Aorta (tissue), 5 donors: Measurements from ENCODE around the gene CD82. TPM values are rescaled to one million over a fixed set of nuclear protein-coding genes. Genes with fewer than 3 reads are reported as not detected.
A peak's percentile ranks its signal among the peaks of the same experiment; 100 is the strongest.

ENCODE experiments used
- ATAC-seq: fragments of 200-7000 bp; cut with Tn5 transposase; one replicate; pipeline ENCODE4 v1.9.1; 2022; ENCODE audit warnings: moderate library complexity; ENCODE audit not compliant: low FRiP score
- DNase-seq, 2 donors: peaks; one replicate each; pipeline ENCODE4 v3.0.0-alpha.2; 2020
- H3K27ac ChIP-seq, 2 donors: one replicate each; pipeline ENCODE4 v1.5.1; 2013; ENCODE audit warnings: low read length in 2 of 2, mild to moderate bottlenecking in 2 of 2, moderate library complexity in 2 of 2, control low read depth in 1 of 2, inconsistent platforms in 1 of 2, low read depth in 1 of 2
- H3K27me3 ChIP-seq, 2 donors: one replicate each; pipeline ENCODE4 v1.6.1; 2013; ENCODE audit warnings: control low read depth in 1 of 2, low read length in 1 of 2, mild to moderate bottlenecking in 1 of 2, moderate library complexity in 1 of 2; ENCODE audit not compliant: insufficient read depth in 2 of 2, control insufficient read depth in 1 of 2
- H3K36me3 ChIP-seq, 2 donors: one replicate each; pipeline ENCODE4 v1.6.1; 2013; ENCODE audit warnings: control low read depth in 1 of 2, low read length in 1 of 2, mild to moderate bottlenecking in 1 of 2; ENCODE audit not compliant: insufficient read depth in 2 of 2, control insufficient read depth in 1 of 2
- H3K4me1 ChIP-seq, 2 donors: one replicate each; pipeline ENCODE4 v1.6.1; 2013; ENCODE audit warnings: low read length in 2 of 2, control low read depth in 1 of 2, mild to moderate bottlenecking in 1 of 2, moderate library complexity in 1 of 2; ENCODE audit not compliant: insufficient read depth in 2 of 2, control insufficient read depth in 1 of 2
- H3K4me3 ChIP-seq, 2 donors: one replicate each; pipeline ENCODE4 v1.5.1; 2013; ENCODE audit warnings: low read length in 2 of 2, control low read depth in 1 of 2, mild to moderate bottlenecking in 1 of 2
- H3K9me3 ChIP-seq: one replicate; pipeline ENCODE4 v1.6.1; 2013; ENCODE audit warnings: mild to moderate bottlenecking, low read length; ENCODE audit not compliant: control insufficient read depth
- WGBS, 2 donors: extraction: QIAGEN DNeasy Blood & Tissue Kit; methylation state at CpG; one replicate each; pipeline ENCODE4 v1.1.7; 2013; 5-methylcytosine and 5-hydroxymethylcytosine counted together
- intact Hi-C, 2 donors: fragments of 100-400 bp; cut with DNase I; formaldehyde crosslinking; loops; one replicate each; pipeline versions ENCODE4 v1.14.2 to v1.15.0; 2022
- polyA plus RNA-seq, 2 donors: library from polyadenylated mRNA; stranded (reverse); fragments of 200-250 nt; gene quantifications; one replicate each; pipeline ENCODE4 v1.2.3, GENCODE V29; 2013
- total RNA-seq, 2 donors: library from RNA; stranded (reverse); fragmentation: NEBNext Ultra II Directional; extraction: Animal tissue kit (Norgen Biotek cat#: 25700); gene quantifications; one replicate each; pipeline ENCODE4 v1.2.1, GENCODE V29; 2021
- donor health status: healthy with polysubstance abuse.
- donor health status: Bipolar disorder and iron deficiency.
- donor health status: DM: no; HTN: no; CAD: no.
- donor health status: DM: no; HTN: no; CAD: no.
- donor health status: DM: yes; HTN: yes; CAD: no.

Gene CD82
- total and polyA plus RNA-seq, 4 donors = 21.0 to 64.6 (median 46.1) TPM

DNA sequence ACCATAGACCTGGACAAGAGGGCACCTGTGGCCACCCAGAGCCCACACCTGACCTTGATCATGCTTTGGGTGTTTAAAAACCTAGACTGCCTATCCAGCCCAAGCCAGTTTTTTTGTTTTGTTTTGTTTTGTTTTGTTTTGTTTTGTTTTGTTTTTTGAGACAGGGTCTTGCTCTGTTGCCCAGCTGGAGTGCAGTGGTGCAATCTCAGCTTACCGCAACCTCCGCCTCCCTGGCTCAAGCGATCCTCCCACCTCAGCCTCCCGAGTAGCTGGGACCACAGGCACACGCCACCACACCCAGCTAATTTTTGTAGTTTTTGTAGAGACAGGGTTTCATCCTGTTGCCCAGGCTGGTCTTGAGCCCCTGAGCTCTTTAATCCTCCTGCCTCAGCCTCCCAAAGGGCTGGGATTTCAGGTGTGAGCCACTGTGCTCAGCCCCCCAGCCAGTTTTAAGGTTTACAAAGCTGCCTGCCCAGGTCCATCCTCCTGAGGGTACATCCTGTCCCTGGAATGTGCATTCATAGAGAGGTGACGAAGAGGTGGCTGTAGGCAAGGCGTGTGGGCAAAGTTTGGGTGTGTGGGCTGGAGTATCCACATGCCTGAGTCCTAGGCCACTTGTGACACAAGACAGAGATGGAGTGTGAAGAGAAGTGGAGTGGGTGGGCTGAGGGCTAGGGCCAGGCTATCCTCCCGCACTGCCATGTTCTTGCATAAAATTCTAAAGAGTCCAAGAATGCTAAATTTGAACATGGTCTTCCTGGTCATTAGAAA is 3.3 kb upstream of the CD82 start:
- Histone ChIP-seq H3K9me3 (no peaks in the 10 kb centered on the region), H3K36me3 (no peaks in the 10 kb centered on the region), H3K4me1 (no peaks in the 10 kb centered on the region), H3K27me3 (no peaks in the 10 kb centered on the region), H3K27ac (no peak overlapping the region), H3K4me3 (no peak overlapping the region)
- DNase-seq (peak in 1 of 2 donors; percentile 37), ATAC-seq (no peak)
- intact Hi-C loops = loop anchor here (5.0 to 10.0 kb wide), 2 partner anchors 350 to 533 kb away; no protein-coding TSS in a partner anchor
- WGBS, 2 donors = 97 to 98% methylated on average over 8 of the region's 8 CpGs

DNA sequence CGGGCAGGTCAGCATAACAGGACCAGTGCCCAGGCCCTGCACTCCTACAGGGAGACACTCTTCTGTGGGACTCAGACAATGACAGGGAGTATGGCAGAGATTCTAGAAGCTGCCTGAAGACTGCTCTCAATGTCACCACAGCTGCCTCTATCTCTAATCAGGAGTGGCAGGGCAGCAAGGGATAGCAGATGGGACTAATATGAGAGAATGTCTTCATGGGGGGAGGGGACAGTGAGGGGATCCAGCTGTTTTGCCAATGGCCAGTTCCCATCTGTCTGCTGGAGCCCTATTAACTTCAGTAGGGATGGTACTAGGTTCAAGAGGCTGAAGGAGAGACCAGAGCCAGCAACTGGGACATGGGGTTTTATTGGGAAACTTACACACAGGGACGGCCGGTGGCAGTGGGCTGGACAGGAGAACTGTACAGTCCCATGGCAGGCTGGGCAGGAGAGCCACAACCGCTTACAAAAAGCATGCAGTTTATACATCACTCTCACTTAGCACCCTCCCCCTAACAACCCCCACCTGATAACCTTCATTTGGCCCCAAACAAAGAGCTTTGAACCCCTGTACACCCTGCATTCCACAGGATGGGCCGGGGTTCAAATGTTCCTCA is 2.5 kb upstream of the CD82 start:
- H3K4me3 ChIP-seq = no peak overlapping the region
- no peaks in the 10 kb centered on the region for H3K4me1 ChIP-seq
- no peak overlapping the region for H3K27ac ChIP-seq
- no peak for ATAC-seq
- DNase-seq = peak in 1 of 2 donors; percentile 64
- no peaks in the 10 kb centered on the region for H3K36me3 ChIP-seq
- no peaks in the 10 kb centered on the region for H3K27me3 ChIP-seq
- intact Hi-C loops = loop anchor here (5.0 to 10.0 kb wide), 2 partner anchors 349 to 532 kb away; no protein-coding TSS in a partner anchor
- H3K9me3 ChIP-seq = no peaks in the 10 kb centered on the region
- 94 to 96% methylated on average over 5 of the region's 5 CpGs for WGBS, 2 donors

- H3K9me3 ChIP-seq = no peaks in the 10 kb centered on the region
- no peaks in the 10 kb centered on the region for H3K36me3 ChIP-seq
- WGBS, 2 donors = 51 to 52% methylated on average over 6 of the region's 6 CpGs
- no peak for ATAC-seq
- H3K27ac ChIP-seq = peak overlapping the region; percentile 88 to 90
- H3K4me3 ChIP-seq = no peak overlapping the region
- H3K27me3 ChIP-seq = no peaks in the 10 kb centered on the region
- peak in 1 of 2 donors; percentile 2 for DNase-seq
- intact Hi-C loops = loop anchor here (2.0 to 10.0 kb wide), 3 partner anchors 49 to 531 kb away; no protein-coding TSS in a partner anchor
- no peaks in the 10 kb centered on the region for H3K4me1 ChIP-seq
Measured at GRCh38 chr11:44563711-44564110, 1.8 kb upstream of the CD82 start.

DNA sequence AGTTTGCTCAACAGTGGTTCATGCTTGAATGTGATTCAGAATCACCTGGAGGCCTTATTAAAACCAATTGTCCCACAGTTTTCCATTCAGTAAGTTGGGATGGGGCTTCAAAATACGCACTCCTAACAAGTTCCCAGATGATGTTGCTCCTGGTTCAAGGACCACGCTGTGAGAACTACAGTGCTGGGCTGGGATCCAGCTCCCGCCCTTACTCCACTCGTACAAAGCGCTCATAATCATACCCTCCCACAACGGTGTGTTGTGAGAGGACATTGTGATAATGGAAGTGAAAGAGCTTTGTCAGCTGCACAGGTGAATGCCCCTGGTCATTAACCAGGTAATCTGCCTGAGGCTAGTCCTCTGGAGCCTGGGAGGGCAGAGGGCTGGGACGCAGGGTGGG is 1.3 kb upstream of the CD82 start:
- no peaks in the 10 kb centered on the region for H3K27me3 ChIP-seq
- H3K9me3 ChIP-seq = no peaks in the 10 kb centered on the region
- intact Hi-C loops = loop anchor here (2.0 to 10.0 kb wide), 3 partner anchors 49 to 531 kb away; no protein-coding TSS in a partner anchor
- 32 to 33% methylated on average over 7 of the region's 7 CpGs for WGBS, 2 donors
- H3K27ac ChIP-seq = peak overlapping the region; percentile 88 to 90
- no peaks in the 10 kb centered on the region for H3K36me3 ChIP-seq
- H3K4me3 ChIP-seq = no peak overlapping the region
- ATAC-seq = no peak
- DNase-seq = no peak
- no peaks in the 10 kb centered on the region for H3K4me1 ChIP-seq

GRCh38 chr11:44564670-44565210 is 723 bp upstream of the CD82 start:
- Histone ChIP-seq H3K27me3 (no peaks in the 10 kb centered on the region), H3K36me3 (no peaks in the 10 kb centered on the region), H3K4me1 (no peaks in the 10 kb centered on the region), H3K27ac (peak overlapping the region; percentile 88 to 94), H3K4me3 (no peak overlapping the region), H3K9me3 (no peaks in the 10 kb centered on the region)
- WGBS, 2 donors = 0 to 2% methylated on average over 22 of the region's 22 CpGs
- ATAC-seq (peak; percentile 77), DNase-seq (peak; percentile 94 to 95)
- intact Hi-C loops = loop anchor here (1.0 to 10.0 kb wide), 5 partner anchors 28 to 530 kb away; no protein-coding TSS in a partner anchor

DNA sequence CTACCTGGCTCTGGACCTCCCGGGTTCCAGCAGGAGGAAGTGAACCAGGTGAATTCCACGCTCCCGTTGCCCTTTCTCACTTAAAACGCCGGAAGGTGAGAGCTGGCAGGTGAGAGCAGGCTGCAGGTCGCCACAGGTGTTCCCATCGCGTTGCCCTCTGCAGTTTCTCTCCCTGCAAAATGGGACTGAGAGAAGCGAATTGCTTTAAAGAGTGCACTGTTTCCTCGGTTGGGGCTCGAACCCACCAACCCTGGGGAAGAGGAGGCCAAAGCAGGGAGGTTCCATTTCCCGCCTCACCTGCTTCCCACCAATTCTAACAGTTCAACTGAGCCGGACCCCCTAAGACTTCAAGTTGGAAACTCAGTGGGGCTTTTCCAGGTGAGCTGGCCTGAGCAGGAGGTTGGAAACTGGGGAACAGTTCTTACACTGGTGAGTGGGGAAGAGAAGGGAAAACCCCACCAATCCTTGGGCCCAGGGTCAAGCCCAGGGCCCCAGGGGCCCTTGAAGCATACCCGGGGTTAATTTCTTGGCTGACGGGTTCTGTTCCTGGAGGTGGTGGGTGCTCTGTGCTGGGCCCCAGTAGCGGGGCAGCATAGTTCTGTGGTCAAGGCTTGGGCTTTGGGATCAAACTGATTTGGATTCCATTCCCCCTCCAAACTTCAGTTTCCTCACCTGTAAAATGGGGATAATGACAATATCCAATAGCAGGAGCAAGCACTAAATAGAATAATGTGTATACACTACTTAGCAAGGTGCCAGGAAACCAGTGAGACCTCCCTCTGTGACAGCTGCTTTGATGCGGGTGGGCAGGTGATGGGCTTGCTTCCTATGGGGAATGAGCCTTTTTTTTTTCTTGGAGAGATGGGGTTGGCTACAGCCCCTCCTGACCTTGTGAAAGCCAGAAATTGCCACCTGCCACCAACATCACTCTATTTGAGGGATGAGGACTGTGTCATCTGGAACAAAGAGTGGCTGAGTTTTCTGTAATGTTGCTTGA is 788 bp downstream of the CD82 start:
- Histone ChIP-seq H3K27me3 (no peaks in the 10 kb centered on the region), H3K36me3 (no peaks in the 10 kb centered on the region), H3K4me1 (no peaks in the 10 kb centered on the region), H3K9me3 (no peaks in the 10 kb centered on the region), H3K27ac (no peak overlapping the region), H3K4me3 (peak overlapping the region; percentile 10 to 54)
- 59 to 60% methylated on average over 17 of the region's 17 CpGs for WGBS, 2 donors
- ATAC-seq = no peak
- peak in 1 of 2 donors; percentile 39 for DNase-seq
- intact Hi-C loops = loop anchor here (1.0 to 10.0 kb wide), 5 partner anchors 26 to 529 kb away; no protein-coding TSS in a partner anchor

- DNase-seq (peak in 1 of 2 donors; percentile 41), ATAC-seq (no peak)
- 92 to 97% methylated on average over 11 of the region's 11 CpGs for WGBS, 2 donors
- no peaks in the 10 kb centered on the region for H3K36me3 ChIP-seq
- H3K27me3 ChIP-seq = no peaks in the 10 kb centered on the region
- no peaks in the 10 kb centered on the region for H3K9me3 ChIP-seq
- no peak overlapping the region for H3K4me3 ChIP-seq
- intact Hi-C loops = loop anchor here (2.0 to 10.0 kb wide), 3 partner anchors 26 to 528 kb away; no protein-coding TSS in a partner anchor
- no peaks in the 10 kb centered on the region for H3K4me1 ChIP-seq
- no peak overlapping the region for H3K27ac ChIP-seq
Measured at GRCh38 chr11:44566952-44567875, 1.8 kb downstream of the CD82 start.
